ENCODE results near the gene CHD5. TPM values are rescaled to one million over a fixed set of nuclear protein-coding genes. Genes with fewer than 3 reads are reported as not detected.

CHD5 gene
- total and polyA plus RNA-seq, 2 of the 13 experiments (the other 11 are each of a cell fraction or from before 2014, with no cell fraction given), result 0.02 to 0.21 TPM

DNA sequence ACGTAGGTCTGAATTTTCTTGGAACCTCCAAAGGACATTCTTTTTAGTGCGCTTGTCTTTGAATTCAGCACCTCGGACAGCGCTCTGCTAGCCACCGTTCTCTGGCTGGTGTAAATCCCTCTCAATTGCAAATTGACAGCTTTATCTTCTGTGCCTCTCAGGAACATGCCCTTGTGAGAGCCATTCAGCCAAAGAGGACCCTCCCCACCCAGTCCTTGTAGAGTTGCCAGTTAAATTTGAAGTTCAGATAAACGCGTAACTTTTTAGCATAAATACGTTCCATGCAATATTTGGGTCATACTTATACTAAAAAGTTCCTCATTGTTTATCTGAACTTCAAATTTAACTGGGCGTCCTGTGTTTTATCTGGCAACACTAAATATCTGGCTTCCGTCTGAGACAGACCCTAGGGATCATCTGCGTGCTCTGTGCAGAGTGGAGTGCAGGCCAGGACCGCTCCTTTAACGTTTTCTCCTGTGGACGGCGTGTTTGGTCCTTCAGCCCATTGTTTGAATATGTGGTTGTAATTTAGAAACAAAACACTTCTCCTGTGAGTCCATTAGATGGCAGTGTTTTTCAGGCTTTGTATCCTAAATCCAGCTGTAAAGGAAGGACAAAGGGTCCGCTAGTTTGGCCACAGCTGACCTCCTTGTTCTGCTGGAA lies 127.4 kb downstream of the CHD5 start (continued):
- TF ChIP-seq KLF11 (CRISPR knock-in tag; IDR thresholded peaks at IDR 0.05) (peak; percentile 77; the same call in 1 of the 2 replicates), ZNF792 (CRISPR knock-in tag; IDR thresholded peaks at IDR 0.05) (peak; percentile 90), ZNF256 (CRISPR knock-in tag; conservative IDR thresholded peaks at IDR 0.05) (peak; percentile 76; the same call in 1 of the 2 replicates), ZBTB21 (CRISPR knock-in tag; IDR thresholded peaks at IDR 0.05) (peak; percentile 15; the same call in 1 of the 2 replicates), ZNF605 (CRISPR knock-in tag; IDR thresholded peaks at IDR 0.05) (peak; percentile 51; the same call in 1 of the 2 replicates), SMAD3 (CRISPR knock-in tag; IDR thresholded peaks at IDR 0.05) (0 out of 2 replicates have a peak, but pooled peaks have one; percentile 63), EHMT2 (IDR thresholded peaks at IDR 0.05; ENCODE audit: borderline replicate concordance, low read depth, low read length) (peak; percentile 98), SNAPC2 (CRISPR knock-in tag; IDR thresholded peaks at IDR 0.05) (peak; percentile 65; the same call in 1 of the 2 replicates), ZNF263 (CRISPR knock-in tag; IDR thresholded peaks at IDR 0.05) (0 out of 2 replicates have a peak, but pooled peaks have one; percentile 37), STAG1 (CRISPR knock-in tag; IDR thresholded peaks at IDR 0.05) (peak; percentile 64), ZNF124 (CRISPR knock-in tag; IDR thresholded peaks at IDR 0.05) (0 out of 2 replicates have a peak, but pooled peaks have one; percentile 57), FOXK1 (CRISPR knock-in tag; IDR thresholded peaks at IDR 0.05; ENCODE audit: borderline replicate concordance, low read depth) (peak; percentile 32; the same call in 1 of the 2 replicates), ISL2 (CRISPR knock-in tag; IDR thresholded peaks at IDR 0.05) (0 out of 2 replicates have a peak, but pooled peaks have one; percentile 25), EEA1 (CRISPR knock-in tag; IDR thresholded peaks at IDR 0.05; ENCODE audit: borderline replicate concordance) (peak; percentile 49; the same call in 1 of the 2 replicates), KAT8 (CRISPR knock-in tag; IDR thresholded peaks at IDR 0.05) (0 out of 2 replicates have a peak, but pooled peaks have one; percentile 36), POLR2G (IDR thresholded peaks at IDR 0.05; ENCODE audit: low read depth, low read length) (no peak), ZBTB1 (CRISPR knock-in tag; IDR thresholded peaks at IDR 0.05; ENCODE audit: borderline replicate concordance) (0 out of 2 replicates have a peak, but pooled peaks have one; percentile 47), PHF5A (CRISPR knock-in tag; IDR thresholded peaks at IDR 0.05; ENCODE audit: low read depth, unreplicated experiment) (no peak), SKI (IDR thresholded peaks at IDR 0.05; ENCODE audit: partially characterized antibody) (no peak), ZFY (CRISPR knock-in tag; IDR thresholded peaks at IDR 0.05) (no peak)
- TF ChIP-seq, protein P1, sequence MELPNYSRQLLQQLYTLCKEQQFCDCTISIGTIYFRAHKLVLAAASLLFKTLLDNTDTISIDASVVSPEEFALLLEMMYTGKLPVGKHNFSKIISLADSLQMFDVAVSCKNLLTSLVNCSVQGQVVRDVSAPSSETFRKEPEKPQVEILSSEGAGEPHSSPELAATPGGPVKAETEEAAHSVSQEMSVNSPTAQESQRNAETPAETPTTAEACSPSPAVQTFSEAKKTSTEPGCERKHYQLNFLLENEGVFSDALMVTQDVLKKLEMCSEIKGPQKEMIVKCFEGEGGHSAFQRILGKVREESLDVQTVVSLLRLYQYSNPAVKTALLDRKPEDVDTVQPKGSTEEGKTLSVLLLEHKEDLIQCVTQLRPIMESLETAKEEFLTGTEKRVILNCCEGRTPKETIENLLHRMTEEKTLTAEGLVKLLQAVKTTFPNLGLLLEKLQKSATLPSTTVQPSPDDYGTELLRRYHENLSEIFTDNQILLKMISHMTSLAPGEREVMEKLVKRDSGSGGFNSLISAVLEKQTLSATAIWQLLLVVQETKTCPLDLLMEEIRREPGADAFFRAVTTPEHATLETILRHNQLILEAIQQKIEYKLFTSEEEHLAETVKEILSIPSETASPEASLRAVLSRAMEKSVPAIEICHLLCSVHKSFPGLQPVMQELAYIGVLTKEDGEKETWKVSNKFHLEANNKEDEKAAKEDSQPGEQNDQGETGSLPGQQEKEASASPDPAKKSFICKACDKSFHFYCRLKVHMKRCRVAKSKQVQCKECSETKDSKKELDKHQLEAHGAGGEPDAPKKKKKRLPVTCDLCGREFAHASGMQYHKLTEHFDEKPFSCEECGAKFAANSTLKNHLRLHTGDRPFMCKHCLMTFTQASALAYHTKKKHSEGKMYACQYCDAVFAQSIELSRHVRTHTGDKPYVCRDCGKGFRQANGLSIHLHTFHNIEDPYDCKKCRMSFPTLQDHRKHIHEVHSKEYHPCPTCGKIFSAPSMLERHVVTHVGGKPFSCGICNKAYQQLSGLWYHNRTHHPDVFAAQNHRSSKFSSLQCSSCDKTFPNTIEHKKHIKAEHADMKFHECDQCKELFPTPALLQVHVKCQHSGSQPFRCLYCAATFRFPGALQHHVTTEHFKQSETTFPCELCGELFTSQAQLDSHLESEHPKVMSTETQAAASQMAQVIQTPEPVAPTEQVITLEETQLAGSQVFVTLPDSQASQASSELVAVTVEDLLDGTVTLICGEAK (IDR thresholded peaks at IDR 0.05), result no peak
- TF ChIP-seq, protein P1 (CRISPR knock-in tag; IDR thresholded peaks at IDR 0.05), result peak; percentile 50
- TF ChIP-seq, protein P2, sequence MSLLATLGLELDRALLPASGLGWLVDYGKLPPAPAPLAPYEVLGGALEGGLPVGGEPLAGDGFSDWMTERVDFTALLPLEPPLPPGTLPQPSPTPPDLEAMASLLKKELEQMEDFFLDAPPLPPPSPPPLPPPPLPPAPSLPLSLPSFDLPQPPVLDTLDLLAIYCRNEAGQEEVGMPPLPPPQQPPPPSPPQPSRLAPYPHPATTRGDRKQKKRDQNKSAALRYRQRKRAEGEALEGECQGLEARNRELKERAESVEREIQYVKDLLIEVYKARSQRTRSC (CRISPR knock-in tag; IDR thresholded peaks at IDR 0.05; ENCODE audit: low read depth), result 0 out of 2 replicates have a peak, but pooled peaks have one; percentile 48

Data from HepG2 (cell line).